Nephron (organoid): Measurements from ENCODE around the gene INTS1.

Experiments used
- H3K27ac Mint-ChIP-seq, 3 experiments: 2 replicates each; pipeline ENCODE4 v1.8.0; 2020; ENCODE audit warnings: mixed read lengths in 3 of 3, mild to moderate bottlenecking in 2 of 3, moderate library complexity in 1 of 3
- H3K27me3 Mint-ChIP-seq: 2 replicates; pipeline ENCODE4 v1.8.0; 2021; ENCODE audit warnings: low read depth, mild to moderate bottlenecking, moderate library complexity, mixed read lengths
- H3K36me3 Mint-ChIP-seq: 2 replicates; pipeline ENCODE4 v1.8.0; 2020; ENCODE audit warnings: low read depth, mixed read lengths
- H3K4me1 Mint-ChIP-seq: 2 replicates; pipeline ENCODE4 v1.8.0; 2020; ENCODE audit warnings: mixed read lengths
- H3K4me3 Mint-ChIP-seq, 3 experiments: 2 replicates each; pipeline ENCODE4 v1.8.0; 2020; ENCODE audit warnings: mild to moderate bottlenecking in 3 of 3, mixed read lengths in 3 of 3, moderate library complexity in 2 of 3
- H3K9me3 Mint-ChIP-seq: 2 replicates; pipeline ENCODE4 v1.8.0; 2020; ENCODE audit warnings: mixed read lengths
- TF ChIP-seq, protein P1 (sequence below), 3 experiments: fragments of 200-600 bp; sonication (generic); IDR thresholded peaks; one replicate each; pipeline ENCODE4 v1.5.0; 2021; ENCODE audit warnings: antibody characterized with exemption in 3 of 3; ENCODE audit not compliant: unreplicated experiment in 3 of 3

INTS1 gene, protein sequence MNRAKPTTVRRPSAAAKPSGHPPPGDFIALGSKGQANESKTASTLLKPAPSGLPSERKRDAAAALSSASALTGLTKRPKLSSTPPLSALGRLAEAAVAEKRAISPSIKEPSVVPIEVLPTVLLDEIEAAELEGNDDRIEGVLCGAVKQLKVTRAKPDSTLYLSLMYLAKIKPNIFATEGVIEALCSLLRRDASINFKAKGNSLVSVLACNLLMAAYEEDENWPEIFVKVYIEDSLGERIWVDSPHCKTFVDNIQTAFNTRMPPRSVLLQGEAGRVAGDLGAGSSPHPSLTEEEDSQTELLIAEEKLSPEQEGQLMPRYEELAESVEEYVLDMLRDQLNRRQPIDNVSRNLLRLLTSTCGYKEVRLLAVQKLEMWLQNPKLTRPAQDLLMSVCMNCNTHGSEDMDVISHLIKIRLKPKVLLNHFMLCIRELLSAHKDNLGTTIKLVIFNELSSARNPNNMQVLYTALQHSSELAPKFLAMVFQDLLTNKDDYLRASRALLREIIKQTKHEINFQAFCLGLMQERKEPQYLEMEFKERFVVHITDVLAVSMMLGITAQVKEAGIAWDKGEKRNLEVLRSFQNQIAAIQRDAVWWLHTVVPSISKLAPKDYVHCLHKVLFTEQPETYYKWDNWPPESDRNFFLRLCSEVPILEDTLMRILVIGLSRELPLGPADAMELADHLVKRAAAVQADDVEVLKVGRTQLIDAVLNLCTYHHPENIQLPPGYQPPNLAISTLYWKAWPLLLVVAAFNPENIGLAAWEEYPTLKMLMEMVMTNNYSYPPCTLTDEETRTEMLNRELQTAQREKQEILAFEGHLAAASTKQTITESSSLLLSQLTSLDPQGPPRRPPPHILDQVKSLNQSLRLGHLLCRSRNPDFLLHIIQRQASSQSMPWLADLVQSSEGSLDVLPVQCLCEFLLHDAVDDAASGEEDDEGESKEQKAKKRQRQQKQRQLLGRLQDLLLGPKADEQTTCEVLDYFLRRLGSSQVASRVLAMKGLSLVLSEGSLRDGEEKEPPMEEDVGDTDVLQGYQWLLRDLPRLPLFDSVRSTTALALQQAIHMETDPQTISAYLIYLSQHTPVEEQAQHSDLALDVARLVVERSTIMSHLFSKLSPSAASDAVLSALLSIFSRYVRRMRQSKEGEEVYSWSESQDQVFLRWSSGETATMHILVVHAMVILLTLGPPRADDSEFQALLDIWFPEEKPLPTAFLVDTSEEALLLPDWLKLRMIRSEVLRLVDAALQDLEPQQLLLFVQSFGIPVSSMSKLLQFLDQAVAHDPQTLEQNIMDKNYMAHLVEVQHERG (N-terminal part only)

DNA sequence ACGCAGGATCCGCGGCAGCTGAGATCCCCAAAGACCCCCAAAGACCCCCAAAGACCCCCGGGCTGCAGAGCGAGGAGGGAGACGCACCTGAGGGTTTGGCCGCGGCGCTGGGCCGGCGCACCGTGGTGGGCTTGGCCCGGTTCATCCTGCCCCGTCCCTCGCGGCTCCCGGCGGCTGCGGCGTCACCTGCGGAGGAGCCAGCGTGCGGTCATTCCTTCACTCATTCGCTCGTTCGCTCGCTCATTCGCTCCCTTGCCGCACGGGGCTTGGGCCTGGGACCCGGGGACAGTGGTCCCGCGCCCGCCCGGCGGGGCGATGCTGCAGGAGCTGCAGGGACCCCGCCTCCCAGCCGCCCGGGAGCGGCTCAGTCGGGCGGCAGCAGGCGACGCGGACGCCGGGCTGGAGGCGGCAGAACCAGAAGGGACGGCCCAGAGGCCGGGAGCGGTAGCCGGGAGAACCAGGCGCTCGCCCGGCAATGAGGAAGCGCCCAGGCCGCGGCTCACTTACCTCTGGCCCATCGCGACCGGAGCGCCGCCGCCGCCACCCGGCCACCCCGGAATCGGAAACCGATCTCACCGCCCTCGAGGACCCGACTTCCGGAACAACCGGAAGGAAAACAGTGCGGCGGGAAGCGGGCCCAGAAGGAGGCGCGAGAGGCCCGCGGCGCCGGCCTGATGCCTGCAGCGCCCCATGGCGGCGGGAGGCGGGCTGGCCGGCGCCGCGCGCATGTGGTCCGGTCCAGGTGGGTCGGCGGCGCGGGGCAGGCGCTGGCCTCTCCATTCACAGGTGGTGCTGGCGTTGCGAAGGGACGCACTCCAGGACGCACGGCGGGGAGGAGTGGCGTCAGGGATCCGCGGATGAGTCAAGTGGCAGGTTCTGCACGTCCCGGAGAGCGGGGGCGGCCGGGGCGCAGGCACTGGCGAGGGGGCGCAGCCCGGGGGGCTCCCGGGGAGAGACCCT lies at the start of gene INTS1:
Gene INTS1 (minus strand): TSS at position 574 of the 960 bp plus-strand sequence. CDS start 429 bp downstream, at position 145.
- peak within 1 kb of the TSS; percentile 90 to 93 (median 91) for H3K4me3 Mint-ChIP-seq
- no peaks in the 10 kb centered on the region for H3K27me3 Mint-ChIP-seq
- peaks cover 14% of the 10 kb centered on the region for H3K4me1 Mint-ChIP-seq
- H3K27ac Mint-ChIP-seq, result peak within 1 kb of the TSS in 2 of 3 experiments; percentile 57 to 64
- H3K36me3 Mint-ChIP-seq, result peaks cover 18% of the 10 kb centered on the region
- TF ChIP-seq, protein P1, sequence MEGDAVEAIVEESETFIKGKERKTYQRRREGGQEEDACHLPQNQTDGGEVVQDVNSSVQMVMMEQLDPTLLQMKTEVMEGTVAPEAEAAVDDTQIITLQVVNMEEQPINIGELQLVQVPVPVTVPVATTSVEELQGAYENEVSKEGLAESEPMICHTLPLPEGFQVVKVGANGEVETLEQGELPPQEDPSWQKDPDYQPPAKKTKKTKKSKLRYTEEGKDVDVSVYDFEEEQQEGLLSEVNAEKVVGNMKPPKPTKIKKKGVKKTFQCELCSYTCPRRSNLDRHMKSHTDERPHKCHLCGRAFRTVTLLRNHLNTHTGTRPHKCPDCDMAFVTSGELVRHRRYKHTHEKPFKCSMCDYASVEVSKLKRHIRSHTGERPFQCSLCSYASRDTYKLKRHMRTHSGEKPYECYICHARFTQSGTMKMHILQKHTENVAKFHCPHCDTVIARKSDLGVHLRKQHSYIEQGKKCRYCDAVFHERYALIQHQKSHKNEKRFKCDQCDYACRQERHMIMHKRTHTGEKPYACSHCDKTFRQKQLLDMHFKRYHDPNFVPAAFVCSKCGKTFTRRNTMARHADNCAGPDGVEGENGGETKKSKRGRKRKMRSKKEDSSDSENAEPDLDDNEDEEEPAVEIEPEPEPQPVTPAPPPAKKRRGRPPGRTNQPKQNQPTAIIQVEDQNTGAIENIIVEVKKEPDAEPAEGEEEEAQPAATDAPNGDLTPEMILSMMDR (IDR thresholded peaks at IDR 0.05; ENCODE audit: unreplicated experiment in 3 of 3), result peak; percentile 92 to 98 (median 95)
- H3K9me3 Mint-ChIP-seq, result no peaks in the 10 kb centered on the region

DNA sequence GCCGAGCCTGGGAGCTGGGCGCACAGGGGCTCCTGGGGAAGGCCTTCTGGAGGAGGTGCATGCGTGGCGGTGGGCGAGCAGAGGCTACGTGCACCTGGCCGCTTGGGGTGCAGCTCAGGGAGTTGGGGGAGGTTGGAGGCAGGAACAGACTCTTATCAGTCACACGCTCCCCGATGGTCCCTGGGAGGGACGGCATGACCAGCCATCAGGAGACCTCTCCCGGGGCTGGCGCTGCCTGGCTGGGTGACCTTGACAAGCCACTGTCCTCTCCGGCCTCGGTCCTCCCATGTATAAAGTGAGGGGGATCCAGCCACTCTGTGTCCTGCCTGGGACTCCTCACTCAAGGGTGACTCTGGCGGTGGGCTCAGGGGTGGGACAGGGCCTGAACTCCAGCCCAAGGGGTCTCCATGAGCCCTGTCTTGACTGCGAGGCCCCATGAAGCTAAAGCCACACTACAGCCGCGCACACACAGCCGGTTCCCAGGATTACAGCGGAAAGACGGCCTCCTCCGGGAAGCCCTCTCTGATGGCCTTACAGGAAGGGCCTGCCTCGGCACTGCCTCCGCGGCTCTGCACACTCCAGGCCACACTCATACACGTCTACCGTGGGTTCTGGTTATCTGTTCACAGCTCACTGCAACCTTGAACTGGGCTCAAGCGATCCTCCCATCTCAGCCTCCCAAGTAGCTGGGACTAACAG lies 49.5 kb upstream of the INTS1 start:
- Mint-ChIP-seq H3K4me3 (no peak overlapping the region), H3K36me3 (no peaks in the 10 kb centered on the region), H3K27ac (no peak overlapping the region), H3K4me1 (peaks cover 7% of the 10 kb centered on the region), H3K27me3 (peaks cover 20% of the 10 kb centered on the region), H3K9me3 (no peaks in the 10 kb centered on the region)
- TF ChIP-seq, protein P1 (IDR thresholded peaks at IDR 0.05; ENCODE audit: unreplicated experiment in 3 of 3), result no peak

DNA sequence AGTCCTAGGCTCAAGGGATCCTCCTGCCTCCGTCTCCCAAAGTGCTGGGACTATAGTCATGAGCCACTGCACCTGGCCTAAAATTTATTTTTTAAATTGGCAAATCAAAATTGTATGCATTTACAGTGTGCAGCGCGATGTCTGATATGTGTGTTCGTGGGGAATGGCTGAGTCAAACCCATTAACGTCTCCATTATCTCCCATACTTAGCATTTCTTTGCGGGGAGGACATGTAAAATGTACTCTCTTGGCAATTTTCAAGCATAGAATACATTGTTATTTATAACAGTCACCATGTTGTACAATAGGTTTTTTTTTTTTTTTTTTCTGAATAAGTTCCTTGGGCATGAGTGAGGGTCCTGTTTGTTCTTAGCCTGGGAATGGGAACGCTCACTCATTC lies 48.0 kb upstream of the INTS1 start:
- no peaks in the 10 kb centered on the region for H3K9me3 Mint-ChIP-seq
- H3K36me3 Mint-ChIP-seq, result no peaks in the 10 kb centered on the region
- peak overlapping the region in 1 of 3 experiments; percentile 8 for H3K27ac Mint-ChIP-seq
- H3K4me3 Mint-ChIP-seq, result no peak overlapping the region
- peaks cover 20% of the 10 kb centered on the region for H3K27me3 Mint-ChIP-seq
- peaks cover 7% of the 10 kb centered on the region for H3K4me1 Mint-ChIP-seq
- TF ChIP-seq, protein P1 (IDR thresholded peaks at IDR 0.05; ENCODE audit: unreplicated experiment in 3 of 3), result no peak

DNA sequence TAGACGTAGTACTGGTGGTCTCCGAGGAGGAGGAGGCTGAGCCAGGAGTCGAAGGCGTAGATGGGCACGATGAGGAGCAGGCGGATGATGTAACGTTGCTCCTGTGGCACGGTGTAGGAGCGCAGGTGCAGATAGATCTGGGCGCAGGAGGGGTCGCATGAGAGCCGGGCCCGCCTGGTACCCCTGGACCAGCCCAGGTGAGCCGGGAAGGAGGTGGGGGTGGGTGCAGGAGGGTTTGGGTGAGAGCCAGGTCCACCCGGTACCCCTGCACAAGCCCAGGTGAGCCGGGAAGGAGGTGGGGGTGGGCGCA lies 46.6 kb upstream of the INTS1 start:
- no peak overlapping the region for H3K4me3 Mint-ChIP-seq
- no peak overlapping the region for H3K27ac Mint-ChIP-seq
- H3K27me3 Mint-ChIP-seq, result peaks cover 15% of the 10 kb centered on the region
- H3K36me3 Mint-ChIP-seq, result no peaks in the 10 kb centered on the region
- H3K4me1 Mint-ChIP-seq, result peaks cover under 1% of the 10 kb centered on the region
- TF ChIP-seq, protein P1 (IDR thresholded peaks at IDR 0.05; ENCODE audit: unreplicated experiment in 3 of 3), result no peak
- no peaks in the 10 kb centered on the region for H3K9me3 Mint-ChIP-seq
